PC-9 (cell line): ENCODE data around the gene HSD17B14.

ENCODE experiments used
- EZH2 ChIP-seq: fragments of 200-600 bp; sonication (generic); IDR thresholded peaks from 2 replicates; pipeline ENCODE4 v1.8.0; 2017; ENCODE audit warnings: antibody characterized with exemption, low read depth
- TF ChIP-seq, protein P1 (sequence below): fragments of 200-600 bp; sonication (generic); conservative IDR thresholded peaks from 2 replicates; pipeline ENCODE4 v1.6.1; 2017; ENCODE audit warnings: mixed run types, antibody characterized with exemption, mild to moderate bottlenecking, moderate library complexity

DNA sequence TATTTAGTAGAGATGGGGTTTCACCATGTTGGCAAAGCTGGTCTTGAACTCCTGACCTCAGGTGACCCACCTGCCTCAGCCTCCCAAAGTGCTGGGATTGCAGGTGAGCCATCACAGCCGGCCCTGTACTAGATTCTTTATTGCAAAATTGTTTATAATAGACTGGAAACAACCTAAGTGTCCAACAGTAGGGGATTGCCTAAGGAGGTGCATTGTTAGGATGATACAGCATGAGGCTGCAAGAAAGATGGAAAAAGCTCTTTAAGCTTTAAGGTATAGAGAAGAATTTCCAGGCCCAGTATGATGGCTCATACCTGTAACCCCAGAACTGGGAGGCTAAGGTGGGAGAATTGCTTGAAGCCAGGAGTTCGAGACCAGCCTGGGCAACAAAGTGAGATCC, 33.7 kb downstream of the HSD17B14 start:
- TF ChIP-seq, protein P1, sequence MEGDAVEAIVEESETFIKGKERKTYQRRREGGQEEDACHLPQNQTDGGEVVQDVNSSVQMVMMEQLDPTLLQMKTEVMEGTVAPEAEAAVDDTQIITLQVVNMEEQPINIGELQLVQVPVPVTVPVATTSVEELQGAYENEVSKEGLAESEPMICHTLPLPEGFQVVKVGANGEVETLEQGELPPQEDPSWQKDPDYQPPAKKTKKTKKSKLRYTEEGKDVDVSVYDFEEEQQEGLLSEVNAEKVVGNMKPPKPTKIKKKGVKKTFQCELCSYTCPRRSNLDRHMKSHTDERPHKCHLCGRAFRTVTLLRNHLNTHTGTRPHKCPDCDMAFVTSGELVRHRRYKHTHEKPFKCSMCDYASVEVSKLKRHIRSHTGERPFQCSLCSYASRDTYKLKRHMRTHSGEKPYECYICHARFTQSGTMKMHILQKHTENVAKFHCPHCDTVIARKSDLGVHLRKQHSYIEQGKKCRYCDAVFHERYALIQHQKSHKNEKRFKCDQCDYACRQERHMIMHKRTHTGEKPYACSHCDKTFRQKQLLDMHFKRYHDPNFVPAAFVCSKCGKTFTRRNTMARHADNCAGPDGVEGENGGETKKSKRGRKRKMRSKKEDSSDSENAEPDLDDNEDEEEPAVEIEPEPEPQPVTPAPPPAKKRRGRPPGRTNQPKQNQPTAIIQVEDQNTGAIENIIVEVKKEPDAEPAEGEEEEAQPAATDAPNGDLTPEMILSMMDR, result no peak
- no peak for TF ChIP-seq EZH2
